Measurements from ENCODE around the gene PKDCC.

DNA sequence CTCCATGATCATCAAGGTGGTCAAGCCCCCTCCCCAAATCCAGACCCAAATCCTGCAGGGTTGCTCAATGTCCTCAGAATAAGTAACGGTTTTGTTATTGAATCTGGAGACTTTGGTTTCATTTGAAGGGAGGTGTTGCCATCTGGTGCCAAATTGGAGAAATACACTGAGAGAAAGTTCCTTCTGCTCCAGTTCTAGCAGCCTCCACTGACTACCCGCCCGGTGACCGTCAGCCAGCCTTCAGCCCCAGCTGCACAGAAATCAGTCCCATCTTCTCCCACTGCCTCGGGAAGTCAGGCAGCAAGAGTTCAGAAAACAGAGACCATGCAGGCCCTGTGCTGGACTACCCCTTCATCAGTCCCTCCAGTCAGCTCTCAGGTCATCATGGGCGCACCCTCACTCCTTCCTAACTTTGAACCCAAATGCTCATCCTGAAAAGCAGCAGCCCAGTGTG, 38.7 kb downstream of the PKDCC start:
- TF ChIP-seq, protein P1, sequence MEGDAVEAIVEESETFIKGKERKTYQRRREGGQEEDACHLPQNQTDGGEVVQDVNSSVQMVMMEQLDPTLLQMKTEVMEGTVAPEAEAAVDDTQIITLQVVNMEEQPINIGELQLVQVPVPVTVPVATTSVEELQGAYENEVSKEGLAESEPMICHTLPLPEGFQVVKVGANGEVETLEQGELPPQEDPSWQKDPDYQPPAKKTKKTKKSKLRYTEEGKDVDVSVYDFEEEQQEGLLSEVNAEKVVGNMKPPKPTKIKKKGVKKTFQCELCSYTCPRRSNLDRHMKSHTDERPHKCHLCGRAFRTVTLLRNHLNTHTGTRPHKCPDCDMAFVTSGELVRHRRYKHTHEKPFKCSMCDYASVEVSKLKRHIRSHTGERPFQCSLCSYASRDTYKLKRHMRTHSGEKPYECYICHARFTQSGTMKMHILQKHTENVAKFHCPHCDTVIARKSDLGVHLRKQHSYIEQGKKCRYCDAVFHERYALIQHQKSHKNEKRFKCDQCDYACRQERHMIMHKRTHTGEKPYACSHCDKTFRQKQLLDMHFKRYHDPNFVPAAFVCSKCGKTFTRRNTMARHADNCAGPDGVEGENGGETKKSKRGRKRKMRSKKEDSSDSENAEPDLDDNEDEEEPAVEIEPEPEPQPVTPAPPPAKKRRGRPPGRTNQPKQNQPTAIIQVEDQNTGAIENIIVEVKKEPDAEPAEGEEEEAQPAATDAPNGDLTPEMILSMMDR (IDR thresholded peaks at IDR 0.05) = peak; percentile 67 to 79
- no peak for TF ChIP-seq POLR2AphosphoS5 (IDR thresholded peaks at IDR 0.05)
- no peak for TF ChIP-seq EP300 (IDR thresholded peaks at IDR 0.05)

All from suprapubic skin (tissue), 4 donors.